HFFc6 (cell line): ENCODE results near the gene RDH13. TPM values are rescaled to one million over a fixed set of nuclear protein-coding genes. Genes with fewer than 3 reads are reported as not detected.
A peak's percentile ranks its signal among the peaks of the same experiment; 100 is the strongest.

Experiments
- DNase-seq: peaks from one replicate; pipeline ENCODE4 v3.0.0-alpha.2; 2018
- H3K27ac Mint-ChIP-seq: 2 replicates; pipeline ENCODE4 v1.8.0; 2020; ENCODE audit warnings: mild to moderate bottlenecking, mixed read lengths
- H3K27me3 Mint-ChIP-seq: 2 replicates; pipeline ENCODE4 v1.8.0; 2021; ENCODE audit warnings: mild to moderate bottlenecking, moderate library complexity, mixed read lengths; ENCODE audit not compliant: insufficient read depth
- H3K36me3 Mint-ChIP-seq: 2 replicates; pipeline ENCODE4 v1.8.0; 2021; ENCODE audit warnings: low read depth, mixed read lengths
- H3K4me1 Mint-ChIP-seq: 2 replicates; pipeline ENCODE4 v1.8.0; 2020; ENCODE audit warnings: low read depth, mixed read lengths
- H3K4me3 Mint-ChIP-seq: 2 replicates; pipeline ENCODE4 v1.8.0; 2020; ENCODE audit warnings: mild to moderate bottlenecking, moderate library complexity, mixed read lengths
- H3K9me3 Mint-ChIP-seq: 2 replicates; pipeline ENCODE4 v1.8.0; 2020; ENCODE audit warnings: mild to moderate bottlenecking, mixed read lengths
- CTCF ChIP-seq: fragments of 200-600 bp; sonication (generic); IDR thresholded peaks from 2 replicates; pipeline ENCODE4 v1.5.0; 2021; ENCODE audit warnings: antibody characterized with exemption, mild to moderate bottlenecking
- total RNA-seq, 6 experiments: library from RNA; stranded (reverse); fragmentation: NEBNext Ultra II Directional; extraction: Animal tissue kit (Norgen Biotek cat#: 25700); gene quantifications; 2 replicates in 1 of 6; 3 replicates in 5 of 6; pipeline ENCODE4 v1.2.3, GENCODE V29; 2021

RDH13 gene
- total RNA-seq, 6 experiments from 2014 or later = 2.4 to 3.3 (median 2.8) TPM

GRCh38 chr19:55098716-55099556 is 36.0 kb upstream of the RDH13 start:
- H3K4me3 Mint-ChIP-seq = no peak overlapping the region
- H3K4me1 Mint-ChIP-seq = no peaks in the 10 kb centered on the region
- H3K27ac Mint-ChIP-seq = no peak overlapping the region
- DNase-seq = no peak
- peak; percentile 53 for TF ChIP-seq CTCF
- H3K27me3 Mint-ChIP-seq = no peaks in the 10 kb centered on the region
- H3K9me3 Mint-ChIP-seq = no peaks in the 10 kb centered on the region
- H3K36me3 Mint-ChIP-seq = peaks cover 17% of the 10 kb centered on the region

DNA sequence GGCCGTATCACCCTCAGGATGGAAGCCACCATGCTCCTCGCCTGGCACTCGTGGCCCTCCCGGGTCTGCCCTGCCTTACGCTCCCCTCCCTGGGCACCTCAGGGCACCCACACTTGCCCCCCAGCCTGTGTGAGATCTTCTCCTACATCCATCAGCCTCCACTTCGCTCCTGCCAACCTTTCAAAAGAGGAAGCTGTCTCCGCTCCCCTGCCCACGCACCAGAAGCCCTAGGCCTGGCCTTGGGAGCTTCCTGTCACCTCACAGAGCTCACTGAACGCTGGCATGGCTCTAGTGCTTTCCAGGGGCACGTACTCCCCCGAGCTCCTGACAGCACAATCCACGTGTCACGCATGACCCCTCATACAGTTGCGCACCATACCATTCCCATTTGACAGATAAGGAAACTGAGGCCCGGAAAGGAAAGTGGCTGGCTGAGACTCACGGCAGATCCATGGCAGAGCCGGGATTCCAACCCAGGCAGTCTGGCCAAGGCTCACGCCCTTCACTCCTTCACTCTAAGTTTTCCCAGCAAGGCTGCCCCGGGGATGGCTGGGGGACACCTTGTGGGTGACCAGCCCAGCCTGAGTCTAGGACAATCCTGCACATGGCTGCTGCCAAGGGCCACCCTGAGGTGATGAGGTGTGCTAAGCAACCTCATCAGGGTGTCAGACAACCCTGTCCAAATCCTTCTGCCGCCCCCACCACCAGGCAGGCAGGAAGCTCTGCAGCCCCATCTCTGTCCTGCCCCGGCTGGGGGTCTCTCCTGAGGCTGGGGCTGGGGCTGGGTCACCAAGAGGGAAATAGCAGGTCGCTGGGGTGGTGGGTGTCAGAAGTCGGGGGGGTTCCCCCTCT is 35.1 kb upstream of the RDH13 start:
- Mint-ChIP-seq H3K27ac (no peak overlapping the region), H3K4me3 (no peak overlapping the region), H3K4me1 (no peaks in the 10 kb centered on the region), H3K27me3 (no peaks in the 10 kb centered on the region), H3K9me3 (no peaks in the 10 kb centered on the region), H3K36me3 (peaks cover 12% of the 10 kb centered on the region)
- TF ChIP-seq CTCF = no peak
- no peak for DNase-seq

DNA sequence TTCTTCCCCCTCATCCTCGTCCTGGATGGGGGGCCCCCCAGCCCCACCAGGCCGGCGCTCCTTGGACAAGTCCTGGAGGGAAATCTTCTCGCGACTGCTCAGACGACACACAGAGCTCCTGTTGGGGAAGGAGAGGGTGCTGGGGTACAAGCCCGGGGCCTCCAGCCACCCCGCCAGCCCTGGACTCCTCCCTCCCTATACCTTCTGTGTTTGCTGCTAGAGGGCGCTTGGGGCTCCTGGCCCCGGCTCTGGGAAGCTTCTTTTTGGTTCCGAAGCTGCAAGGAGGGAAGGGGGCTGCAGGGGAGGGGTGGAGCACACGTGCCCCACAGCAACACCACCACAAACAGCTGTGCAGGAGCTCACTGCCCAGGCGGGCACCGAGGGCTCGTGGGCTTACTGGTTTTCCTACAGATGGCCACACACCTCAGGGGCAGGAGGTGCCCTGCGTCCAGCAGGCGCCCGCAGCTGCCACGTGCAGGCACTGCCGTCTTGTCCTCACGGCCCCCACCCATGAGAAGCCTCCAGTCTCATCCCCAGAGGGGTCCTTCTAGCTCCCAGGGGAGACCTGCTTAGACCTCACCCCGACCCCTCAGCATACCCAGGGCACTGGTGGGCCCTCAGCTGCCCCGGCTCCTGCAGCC is 33.2 kb upstream of the RDH13 start:
- H3K27ac Mint-ChIP-seq = no peak overlapping the region
- no peaks in the 10 kb centered on the region for H3K4me1 Mint-ChIP-seq
- H3K36me3 Mint-ChIP-seq = no peaks in the 10 kb centered on the region
- peak; percentile 8; the same call in 1 of the 2 replicates for TF ChIP-seq CTCF
- H3K4me3 Mint-ChIP-seq = no peak overlapping the region
- no peak for DNase-seq
- no peaks in the 10 kb centered on the region for H3K27me3 Mint-ChIP-seq
- no peaks in the 10 kb centered on the region for H3K9me3 Mint-ChIP-seq

- Mint-ChIP-seq H3K27me3 (no peaks in the 10 kb centered on the region), H3K4me1 (no peaks in the 10 kb centered on the region), H3K9me3 (no peaks in the 10 kb centered on the region), H3K36me3 (0 out of 2 replicates have a peak, but pooled peaks cover 4% of the 10 kb centered on the region), H3K27ac (no peak overlapping the region), H3K4me3 (no peak overlapping the region)
- TF ChIP-seq CTCF = no peak
- no peak for DNase-seq
Observed at GRCh38 chr19:55095260-55096060, 32.5 kb upstream of the RDH13 start.
